BE2C (cell line): ENCODE data around the gene OR5H6.
A peak's percentile ranks its signal among the peaks of the same experiment; 100 is the strongest.
"Not testable (repeated sequence)": the region's sequence is repeated elsewhere in the genome, so short reads cannot be mapped to it uniquely, and the experiment has no call there.

Experiments
- DNase-seq: peaks from one replicate; pipeline ENCODE4 v3.0.0-alpha.2; 2020
- H3K27me3 ChIP-seq: fragments of 250-450 bp; sonication (Bioruptor Pico); 2 replicates; pipeline ENCODE4 v1.5.1; 2020; ENCODE audit warnings: mild to moderate bottlenecking
- H3K36me3 ChIP-seq: fragments of 250-450 bp; sonication (Bioruptor Pico); 2 replicates; pipeline ENCODE4 v1.5.1; 2020; ENCODE audit warnings: mild to moderate bottlenecking
- H3K4me1 ChIP-seq: fragments of 250-450 bp; sonication (Bioruptor Pico); 2 replicates; pipeline ENCODE4 v1.5.1; 2020
- H3K4me3 ChIP-seq: 2 replicates; pipeline ENCODE4 v1.5.1; 2011; ENCODE audit warnings: low read depth, low read length
- H3K9me3 ChIP-seq: fragments of 250-450 bp; sonication (Bioruptor Pico); 2 replicates; pipeline ENCODE4 v1.5.1; 2020
- CTCF ChIP-seq: IDR thresholded peaks from 2 replicates; pipeline ENCODE4 v1.5.1; 2012; ENCODE audit warnings: mild to moderate bottlenecking, low read depth, low read length

Gene OR5H6

GRCh38 chr3:98242155-98242554, 21.9 kb upstream of the OR5H6 start:
- H3K36me3 ChIP-seq: no peaks in the 10 kb centered on the region
- DNase-seq: no peak
- no peak for TF ChIP-seq CTCF
- no peak overlapping the region for H3K4me3 ChIP-seq
- H3K4me1 ChIP-seq: no peaks in the 10 kb centered on the region
- no peaks in the 10 kb centered on the region for H3K9me3 ChIP-seq
- H3K27me3 ChIP-seq: no peaks in the 10 kb centered on the region; the same call in 1 of the 2 replicates

- no peaks in the 10 kb centered on the region for H3K36me3 ChIP-seq
- H3K9me3 ChIP-seq: no peaks in the 10 kb centered on the region
- DNase-seq: no peak
- no peaks in the 10 kb centered on the region for H3K4me1 ChIP-seq
- no peak overlapping the region for H3K4me3 ChIP-seq
- TF ChIP-seq CTCF: no peak
- H3K27me3 ChIP-seq: no peaks in the 10 kb centered on the region; the same call in 1 of the 2 replicates
Observed at GRCh38 chr3:98243843-98244242, 20.2 kb upstream of the OR5H6 start.

- no peak for DNase-seq
- no peaks in the 10 kb centered on the region for H3K36me3 ChIP-seq
- no peaks in the 10 kb centered on the region; the same call in 1 of the 2 replicates for H3K9me3 ChIP-seq
- no peak for TF ChIP-seq CTCF
- no peaks in the 10 kb centered on the region for H3K27me3 ChIP-seq
- no peaks in the 10 kb centered on the region for H3K4me1 ChIP-seq
- no peak overlapping the region for H3K4me3 ChIP-seq
Observed at GRCh38 chr3:98246142-98246541, 17.9 kb upstream of the OR5H6 start.

- H3K27me3 ChIP-seq, H3K4me1 ChIP-seq, H3K36me3 ChIP-seq, H3K4me3 ChIP-seq, H3K9me3 ChIP-seq, DNase-seq: not testable (repeated sequence)
Observed at GRCh38 chr3:98256026-98256425, 8.0 kb upstream of the OR5H6 start.

- H3K9me3 ChIP-seq: no peaks in the 10 kb centered on the region; the same call in 1 of the 2 replicates
- H3K27me3 ChIP-seq: no peaks in the 10 kb centered on the region; the same call in 1 of the 2 replicates
- peak; percentile 50 for TF ChIP-seq CTCF
- DNase-seq: peak; percentile 27
- H3K4me3 ChIP-seq: no peak overlapping the region
- no peaks in the 10 kb centered on the region for H3K4me1 ChIP-seq
- H3K36me3 ChIP-seq: no peaks in the 10 kb centered on the region
Observed at GRCh38 chr3:98259707-98260106, 4.3 kb upstream of the OR5H6 start.

GRCh38 chr3:98262046-98262445, 2.0 kb upstream of the OR5H6 start:
- no peak for TF ChIP-seq CTCF
- no peak for DNase-seq
- Histone ChIP-seq H3K9me3 (no peaks in the 10 kb centered on the region; the same call in 1 of the 2 replicates), H3K4me1 (no peaks in the 10 kb centered on the region), H3K4me3 (no peak overlapping the region), H3K36me3 (no peaks in the 10 kb centered on the region), H3K27me3 (no peaks in the 10 kb centered on the region)

GRCh38 chr3:98269846-98270245, 5.8 kb downstream of the OR5H6 start:
- H3K9me3 ChIP-seq: no peaks in the 10 kb centered on the region
- H3K27me3 ChIP-seq: no peaks in the 10 kb centered on the region
- H3K36me3 ChIP-seq: no peaks in the 10 kb centered on the region
- no peak for TF ChIP-seq CTCF
- no peak overlapping the region for H3K4me3 ChIP-seq
- DNase-seq: no peak
- no peaks in the 10 kb centered on the region for H3K4me1 ChIP-seq
